HG02970 (cell line): ENCODE data around the gene PEAK1.

Experiments
- ATAC-seq: cut with Tn5 transposase; IDR thresholded peaks from one replicate; pipeline ENCODE4 v1.9.1; 2021; ENCODE audit warnings: mild to moderate bottlenecking, moderate library complexity, moderate number of reproducible peaks; ENCODE audit not compliant: unreplicated experiment, low FRiP score

Gene PEAK1

GRCh38 chr15:77369168-77369567 lies 50.7 kb downstream of the PEAK1 start:
- no peak for ATAC-seq

GRCh38 chr15:77367631-77368030 lies 52.3 kb downstream of the PEAK1 start:
- no peak for ATAC-seq

- ATAC-seq, result no peak
Observed at GRCh38 chr15:77361456-77361855, 58.4 kb downstream of the PEAK1 start.

- no peak for ATAC-seq
Observed at GRCh38 chr15:77358545-77359240, 61.2 kb downstream of the PEAK1 start.

- no peak for ATAC-seq
Observed at GRCh38 chr15:77356305-77356704, 63.6 kb downstream of the PEAK1 start.

GRCh38 chr15:77355321-77355720 lies 64.6 kb downstream of the PEAK1 start:
- no peak for ATAC-seq

- no peak for ATAC-seq
Observed at GRCh38 chr15:77354063-77354462, 65.8 kb downstream of the PEAK1 start.

- no peak for ATAC-seq
Observed at GRCh38 chr15:77352887-77353286, 67.0 kb downstream of the PEAK1 start.

GRCh38 chr15:77350792-77351191 lies 69.1 kb downstream of the PEAK1 start:
- ATAC-seq, result no peak

GRCh38 chr15:77349666-77350065 lies 70.2 kb downstream of the PEAK1 start:
- ATAC-seq, result no peak

- no peak for ATAC-seq
Observed at GRCh38 chr15:77348511-77348910, 71.4 kb downstream of the PEAK1 start.

- no peak for ATAC-seq
Observed at GRCh38 chr15:77347197-77347596, 72.7 kb downstream of the PEAK1 start.

GRCh38 chr15:77346245-77347036 lies 73.5 kb downstream of the PEAK1 start:
- no peak for ATAC-seq

- ATAC-seq, result no peak
Observed at GRCh38 chr15:77342807-77343206, 77.1 kb downstream of the PEAK1 start.

- no peak for ATAC-seq
Observed at GRCh38 chr15:77340245-77340644, 79.7 kb downstream of the PEAK1 start.

- no peak for ATAC-seq
Observed at GRCh38 chr15:77336006-77336405, 83.9 kb downstream of the PEAK1 start.

GRCh38 chr15:77335298-77335697 lies 84.6 kb downstream of the PEAK1 start:
- ATAC-seq, result no peak

GRCh38 chr15:77333166-77333565 lies 86.7 kb downstream of the PEAK1 start:
- ATAC-seq, result no peak

GRCh38 chr15:77329202-77329601 lies 90.7 kb downstream of the PEAK1 start:
- no peak for ATAC-seq

GRCh38 chr15:77327844-77328529 lies 91.9 kb downstream of the PEAK1 start:
- no peak for ATAC-seq

- no peak for ATAC-seq
Observed at GRCh38 chr15:77327168-77327567, 92.7 kb downstream of the PEAK1 start.
